ENCODE data around the gene ZFP57.
"Not testable (repeated sequence)": the region's sequence is repeated elsewhere in the genome, so short reads cannot be mapped to it uniquely, and the experiment has no call there.

Gene ZFP57

GRCh38 chr6:29678114-29678513, 2.8 kb downstream of the ZFP57 start:
- TF ChIP-seq CTCF (IDR thresholded peaks at IDR 0.05; ENCODE audit: low read depth, low read length) = no peak
- in situ Hi-C loops (cut with HindIII; ENCODE audit: low sequenced_read_pairs) = no loop called here
- H3K4me3 ChIP-seq (ENCODE audit: low read depth, low read length) = no peak overlapping the region
- no peak for DNase-seq (ENCODE audit: low read depth, low spot score)

- H3K4me3 ChIP-seq (ENCODE audit: low read depth, low read length) = no peak overlapping the region
- TF ChIP-seq CTCF (IDR thresholded peaks at IDR 0.05; ENCODE audit: low read depth, low read length) = no peak
- in situ Hi-C loops (cut with HindIII; ENCODE audit: low sequenced_read_pairs) = no loop called here
- DNase-seq (ENCODE audit: low read depth, low spot score) = peak; percentile 2
Measured at GRCh38 chr6:29676981-29677601, 3.9 kb downstream of the ZFP57 start.

- H3K4me3 ChIP-seq (ENCODE audit: low read depth, low read length) = no peak overlapping the region
- DNase-seq (ENCODE audit: low read depth, low spot score) = no peak
- in situ Hi-C loops (cut with HindIII; ENCODE audit: low sequenced_read_pairs) = no loop called here
- TF ChIP-seq CTCF (IDR thresholded peaks at IDR 0.05; ENCODE audit: low read depth, low read length) = no peak
Measured at GRCh38 chr6:29675561-29675960, 5.4 kb downstream of the ZFP57 start.

GRCh38 chr6:29674008-29674407, 6.9 kb downstream of the ZFP57 start:
- in situ Hi-C loops (cut with HindIII; ENCODE audit: low sequenced_read_pairs) = no loop called here
- H3K4me3 ChIP-seq (ENCODE audit: low read depth, low read length) = no peak overlapping the region
- no peak for TF ChIP-seq CTCF (IDR thresholded peaks at IDR 0.05; ENCODE audit: low read depth, low read length)
- no peak for DNase-seq (ENCODE audit: low read depth, low spot score)

GRCh38 chr6:29673161-29673560, 7.8 kb downstream of the ZFP57 start:
- TF ChIP-seq CTCF (IDR thresholded peaks at IDR 0.05; ENCODE audit: low read depth, low read length) = no peak
- in situ Hi-C loops (cut with HindIII; ENCODE audit: low sequenced_read_pairs) = no loop called here
- no peak for DNase-seq (ENCODE audit: low read depth, low spot score)
- no peak overlapping the region for H3K4me3 ChIP-seq (ENCODE audit: low read depth, low read length)

GRCh38 chr6:29672116-29672515, 8.8 kb downstream of the ZFP57 start:
- in situ Hi-C loops (cut with HindIII; ENCODE audit: low sequenced_read_pairs) = not testable (repeated sequence)

GRCh38 chr6:29671026-29671425, 9.9 kb downstream of the ZFP57 start:
- in situ Hi-C loops (cut with HindIII; ENCODE audit: low sequenced_read_pairs) = no loop called here
- no peak for TF ChIP-seq CTCF (IDR thresholded peaks at IDR 0.05; ENCODE audit: low read depth, low read length)
- no peak for DNase-seq (ENCODE audit: low read depth, low spot score)
- H3K4me3 ChIP-seq (ENCODE audit: low read depth, low read length) = no peak overlapping the region

More at GRCh38 chr6:29672116-29672515, 8.8 kb downstream of the ZFP57 start:
- DNase-seq (ENCODE audit: low read depth, low spot score); H3K4me3 ChIP-seq (ENCODE audit: low read depth, low read length): not testable (repeated sequence)
